22Rv1 (cell line): ENCODE data around the gene NDUFS6.

Experiments used
- CTCF ChIP-seq: fragments of 450-650 bp; IDR thresholded peaks from 2 replicates; pipeline ENCODE4 v1.5.1; 2017; ENCODE audit warnings: mild to moderate bottlenecking
- ZFX ChIP-seq: fragments of 450-650 bp; IDR thresholded peaks from 2 replicates; pipeline ENCODE4 v1.6.1; 2017; ENCODE audit warnings: antibody characterized with exemption, borderline replicate concordance

GRCh38 chr5:1776831-1777230 is 24.4 kb upstream of the NDUFS6 start:
- TF ChIP-seq CTCF (no peak), ZFX (no peak)
